OCI-LY3 (cell line): ENCODE measurements around the gene ANKMY2.

Experiments used
- H2AFZ ChIP-seq: fragments of 200-600, 300-600 bp; shearing (Covaris generic); 2 replicates; pipeline ENCODE4 v1.6.0; 2014; ENCODE audit warnings: antibody characterized with exemption, low read depth, low read length
- H3K27ac ChIP-seq: fragments of 200-600, 300-600 bp; sonication (generic); 2 replicates; pipeline ENCODE4 v1.5.1; 2014; ENCODE audit warnings: mild to moderate bottlenecking, low read length, moderate library complexity, mixed read lengths
- H3K27me3 ChIP-seq: fragments of 200-600, 300-600 bp; sonication (generic); 2 replicates; pipeline ENCODE4 v1.6.1; 2014; ENCODE audit warnings: low read depth, low read length, mixed read lengths
- H3K36me3 ChIP-seq: fragments of 200-600, 300-600 bp; sonication (generic); replicated peaks from 2 replicates; pipeline ENCODE3; 2014; ENCODE audit warnings: low read depth, low read length, mixed read lengths
- H3K4me1 ChIP-seq: fragments of 300-600, 200-600 bp; sonication (generic); 2 replicates; pipeline ENCODE4 v1.6.1; 2014; ENCODE audit warnings: low read length, mixed read lengths
- H3K4me2 ChIP-seq: fragments of 200-600, 300-600 bp; sonication (generic); 2 replicates; pipeline ENCODE4 v1.6.1; 2014; ENCODE audit warnings: low read length, mixed read lengths
- H3K4me3 ChIP-seq: fragments of 300-600, 200-600 bp; sonication (generic); 2 replicates; pipeline ENCODE4 v1.5.1; 2014; ENCODE audit warnings: antibody characterized with exemption, mild to moderate bottlenecking, low read length, moderate library complexity
- H3K79me2 ChIP-seq: fragments of 300-600, 200-600 bp; shearing (Covaris generic); 2 replicates; pipeline ENCODE4 v1.6.1; 2014; ENCODE audit warnings: mild to moderate bottlenecking, low read length, mixed read lengths
- H3K9ac ChIP-seq: fragments of 300-600, 200-600 bp; shearing (Covaris generic); 2 replicates; pipeline ENCODE4 v1.6.0; 2014; ENCODE audit warnings: mild to moderate bottlenecking, low read length, moderate library complexity
- H3K9me3 ChIP-seq: fragments of 200-600, 300-600 bp; shearing (Covaris generic); 2 replicates; pipeline ENCODE4 v1.6.1; 2014; ENCODE audit warnings: low read length, mixed read lengths; ENCODE audit not compliant: insufficient read depth
- H4K20me1 ChIP-seq: fragments of 200-600, 300-600 bp; sonication (generic); 2 replicates; pipeline ENCODE4 v1.6.1; 2016; ENCODE audit warnings: low read length, mixed read lengths; ENCODE audit not compliant: insufficient read depth
- CTCF ChIP-seq: fragments of 200-600, 300-600 bp; sonication (generic); IDR thresholded peaks from 2 replicates; pipeline ENCODE4 v1.5.1; 2014; ENCODE audit warnings: antibody characterized with exemption, low read length, low read depth
- EZH2phosphoT487 ChIP-seq: fragments of 200-600 bp; shearing (Covaris generic); IDR thresholded peaks from 2 replicates; pipeline ENCODE4 v1.6.1; 2018; ENCODE audit warnings: antibody characterized with exemption, mixed run types, low read depth

ANKMY2 gene

DNA sequence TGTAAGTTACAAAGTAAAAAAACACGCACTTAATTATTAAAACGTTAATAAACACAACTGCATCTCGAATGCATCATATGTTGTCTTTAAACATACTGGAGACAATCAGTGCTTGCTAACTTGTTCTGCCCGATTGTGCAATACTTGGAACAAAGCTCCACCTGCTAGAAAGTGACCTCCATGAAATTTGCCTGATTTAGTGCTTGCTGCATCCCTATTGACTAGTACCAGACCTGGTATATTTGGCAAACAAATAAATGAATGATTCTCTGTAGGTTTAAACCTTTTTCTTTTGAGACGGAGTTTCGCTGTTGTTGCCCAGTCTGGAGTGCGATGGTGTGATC lies 6.7 kb upstream of the ANKMY2 start:
- Histone ChIP-seq H3K79me2 (peaks cover 100% of the 10 kb centered on the region), H3K27ac (no peak overlapping the region), H4K20me1 (peaks cover 85% of the 10 kb centered on the region), H3K36me3 (peaks cover 8% of the 10 kb centered on the region), H3K4me3 (no peak overlapping the region), H3K27me3 (no peaks in the 10 kb centered on the region), H3K4me2 (no peak overlapping the region), H3K9me3 (no peaks in the 10 kb centered on the region), H2AFZ (no peak overlapping the region), H3K9ac (no peak overlapping the region), H3K4me1 (peaks cover 16% of the 10 kb centered on the region)
- no peak for TF ChIP-seq CTCF

DNA sequence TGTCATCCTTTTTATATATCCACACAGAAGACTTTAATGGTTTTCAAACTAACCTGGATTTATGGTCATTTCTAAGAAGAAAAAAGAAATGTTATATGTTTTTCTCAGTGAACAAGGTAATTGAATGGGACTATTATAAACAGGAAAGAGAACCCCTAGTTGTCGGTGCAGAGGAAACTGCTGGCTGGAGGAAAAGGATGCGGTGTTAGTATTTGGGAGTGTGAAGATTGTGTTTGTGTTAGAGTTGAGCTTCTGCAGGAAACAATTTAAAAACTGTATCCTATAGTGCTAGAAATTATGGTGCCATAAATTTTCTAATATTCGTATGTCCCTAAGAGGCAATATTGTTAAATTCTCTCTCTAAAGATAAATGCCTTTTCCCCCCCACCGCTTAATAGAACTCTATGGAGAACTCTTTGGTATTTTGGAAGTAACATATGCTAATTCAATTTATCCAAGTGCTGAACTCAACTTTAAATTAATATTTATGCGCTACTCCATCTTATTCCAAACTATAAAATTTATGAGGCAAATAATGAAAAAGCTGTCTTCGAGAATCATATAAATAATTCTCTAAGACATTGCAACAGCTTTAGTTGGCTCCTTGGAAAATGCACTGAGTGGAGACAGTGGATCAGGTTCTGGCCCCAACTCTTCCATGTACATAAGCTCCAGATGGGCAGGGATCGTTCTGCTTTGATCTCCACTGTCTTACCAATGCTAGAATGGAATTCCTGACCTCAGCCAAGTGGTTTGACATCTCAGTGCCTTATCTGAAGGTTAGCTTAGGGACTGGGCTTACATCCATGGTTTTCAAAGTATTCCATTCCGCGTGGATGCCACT lies 6.1 kb upstream of the ANKMY2 start:
- Histone ChIP-seq H3K27me3 (no peaks in the 10 kb centered on the region), H3K4me1 (peaks cover 19% of the 10 kb centered on the region), H3K9ac (no peak overlapping the region), H3K27ac (no peak overlapping the region), H3K4me3 (no peak overlapping the region), H3K9me3 (no peaks in the 10 kb centered on the region), H2AFZ (no peak overlapping the region), H4K20me1 (peaks cover 86% of the 10 kb centered on the region), H3K36me3 (peaks cover 8% of the 10 kb centered on the region), H3K4me2 (no peak overlapping the region), H3K79me2 (peaks cover 100% of the 10 kb centered on the region)
- no peak for TF ChIP-seq CTCF
- TF ChIP-seq EZH2phosphoT487: no peak

DNA sequence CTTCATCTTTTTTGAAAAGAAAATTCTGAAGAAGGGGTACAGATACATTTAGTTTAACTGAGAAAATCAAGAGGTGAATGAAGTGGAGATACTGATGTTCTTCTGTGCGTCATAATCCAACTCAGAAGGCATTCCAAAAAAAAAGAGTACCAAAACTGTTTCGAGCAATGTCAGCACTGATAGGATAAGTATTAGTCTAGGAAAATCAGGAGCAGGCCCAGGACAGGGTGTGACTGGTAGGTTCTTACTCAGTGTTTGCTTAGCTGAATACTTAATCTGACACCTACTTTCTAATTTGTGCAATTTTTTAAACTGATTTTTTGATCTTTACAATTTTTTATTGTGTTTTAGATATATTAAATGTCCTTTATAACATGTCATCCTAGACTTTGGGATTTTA lies 4.7 kb upstream of the ANKMY2 start:
- peaks cover 8% of the 10 kb centered on the region for H3K36me3 ChIP-seq
- H3K27ac ChIP-seq: no peak overlapping the region
- no peaks in the 10 kb centered on the region for H3K9me3 ChIP-seq
- H2AFZ ChIP-seq: no peak overlapping the region
- H3K4me1 ChIP-seq: peaks cover 19% of the 10 kb centered on the region
- no peaks in the 10 kb centered on the region for H3K27me3 ChIP-seq
- peaks cover 74% of the 10 kb centered on the region for H4K20me1 ChIP-seq
- TF ChIP-seq CTCF: no peak
- no peak for TF ChIP-seq EZH2phosphoT487
- no peak overlapping the region for H3K4me3 ChIP-seq
- H3K4me2 ChIP-seq: no peak overlapping the region
- peaks cover 93% of the 10 kb centered on the region for H3K79me2 ChIP-seq
- no peak overlapping the region for H3K9ac ChIP-seq

GRCh38 chr7:16649196-16649595 lies 3.6 kb upstream of the ANKMY2 start:
- Histone ChIP-seq H2AFZ (no peak overlapping the region), H3K36me3 (peaks cover 8% of the 10 kb centered on the region), H3K4me2 (0 out of 2 replicates have a peak overlapping the region, but pooled peaks have one; percentile 90), H3K4me1 (peaks cover 20% of the 10 kb centered on the region), H3K27ac (no peak overlapping the region), H4K20me1 (peaks cover 70% of the 10 kb centered on the region), H3K9me3 (no peaks in the 10 kb centered on the region), H3K4me3 (no peak overlapping the region), H3K9ac (no peak overlapping the region), H3K27me3 (no peaks in the 10 kb centered on the region), H3K79me2 (peaks cover 82% of the 10 kb centered on the region)
- no peak for TF ChIP-seq CTCF
- no peak for TF ChIP-seq EZH2phosphoT487
